ENCODE measurements around the gene CTU2. TPM values are rescaled to one million over a fixed set of nuclear protein-coding genes. Genes with fewer than 3 reads are reported as not detected.

Gene CTU2
- polyA plus RNA-seq, 1 experiment, result 6.5 TPM

GRCh38 chr16:88691924-88692560 lies 14.3 kb upstream of the CTU2 start:
- no peak for DNase-seq (ENCODE audit: low read depth, low spot score)
- POLR2A ChIA-PET, result no interaction called here

GRCh38 chr16:88692861-88693260 lies 13.4 kb upstream of the CTU2 start:
- Histone ChIP-seq H3K9me3 (ENCODE audit: control insufficient read depth, insufficient read depth, low read length) (no peaks in the 10 kb centered on the region; the same call in 1 of the 2 replicates), H3K27ac (ENCODE audit: low read depth, low read length) (no peak overlapping the region), H3K27me3 (ENCODE audit: control insufficient read depth, insufficient read depth, low read length) (peaks cover 20% of the 10 kb centered on the region), H3K4me3 (ENCODE audit: low read depth, low read length) (no peak overlapping the region)
- POLR2A ChIA-PET, result no interaction called here
- no peak for TF ChIP-seq CTCF (IDR thresholded peaks at IDR 0.05; ENCODE audit: low read depth, low read length)
- CTCF ChIA-PET, result no interaction called here
- DNase-seq (ENCODE audit: low read depth, low spot score), result no peak

More at GRCh38 chr16:88691924-88692560, 14.3 kb upstream of the CTU2 start:
- Histone ChIP-seq H3K9me3 (ENCODE audit: control insufficient read depth, insufficient read depth, low read length) (no peaks in the 10 kb centered on the region; the same call in 1 of the 2 replicates), H3K4me3 (ENCODE audit: low read depth, low read length) (no peak overlapping the region), H3K27me3 (ENCODE audit: control insufficient read depth, insufficient read depth, low read length) (peaks cover 28% of the 10 kb centered on the region), H3K27ac (ENCODE audit: low read depth, low read length) (no peak overlapping the region)
- no peak for TF ChIP-seq CTCF (IDR thresholded peaks at IDR 0.05; ENCODE audit: low read depth, low read length)
- CTCF ChIA-PET, result no interaction called here

GRCh38 chr16:88693420-88694177 lies 12.7 kb upstream of the CTU2 start:
- Histone ChIP-seq H3K27me3 (ENCODE audit: control insufficient read depth, insufficient read depth, low read length) (peaks cover 15% of the 10 kb centered on the region), H3K27ac (ENCODE audit: low read depth, low read length) (no peak overlapping the region), H3K9me3 (ENCODE audit: control insufficient read depth, insufficient read depth, low read length) (no peaks in the 10 kb centered on the region; the same call in 1 of the 2 replicates), H3K4me3 (ENCODE audit: low read depth, low read length) (no peak overlapping the region)
- POLR2A ChIA-PET, result no interaction called here
- no peak for TF ChIP-seq CTCF (IDR thresholded peaks at IDR 0.05; ENCODE audit: low read depth, low read length)
- no peak for DNase-seq (ENCODE audit: low read depth, low spot score)
- CTCF ChIA-PET, result no interaction called here

- TF ChIP-seq CTCF (IDR thresholded peaks at IDR 0.05; ENCODE audit: low read depth, low read length), result no peak
- peaks cover 11% of the 10 kb centered on the region for H3K27me3 ChIP-seq (ENCODE audit: control insufficient read depth, insufficient read depth, low read length)
- no peak overlapping the region for H3K4me3 ChIP-seq (ENCODE audit: low read depth, low read length)
- POLR2A ChIA-PET, result no interaction called here
- CTCF ChIA-PET, result no interaction called here
- no peak for DNase-seq (ENCODE audit: low read depth, low spot score)
- H3K27ac ChIP-seq (ENCODE audit: low read depth, low read length), result no peak overlapping the region
- H3K9me3 ChIP-seq (ENCODE audit: control insufficient read depth, insufficient read depth, low read length), result no peaks in the 10 kb centered on the region; the same call in 1 of the 2 replicates
Measured at GRCh38 chr16:88694221-88695087, 11.8 kb upstream of the CTU2 start.
